ENCODE data around the gene SWAP70. TPM values are rescaled to one million over a fixed set of nuclear protein-coding genes. Genes with fewer than 3 reads are reported as not detected.

Gene SWAP70
- total and polyA plus RNA-seq, 10 of the 15 experiments (the other 5 are each of a cell fraction or from before 2014, with no cell fraction given), result 20.6 to 62.4 (median 41.7) TPM

GRCh38 chr11:9722893-9723292 is 59.0 kb downstream of the SWAP70 start:
- intact Hi-C loops (cut with micrococcal nuclease; ENCODE audit: unreplicated experiment) (no loop called here), in situ Hi-C loops (cut with MboI) (no loop called here)
- DNase-seq (ENCODE audit: low read depth, low spot score), result no peak
- ATAC-seq, result no peak
- peaks cover 38% of the 10 kb centered on the region for H3K4me1 ChIP-seq (ENCODE audit: control insufficient read depth, insufficient read depth, low read length)
- H3K36me3 ChIP-seq (ENCODE audit: control insufficient read depth in 2 of 2, insufficient read depth in 2 of 2, low read length in 1 of 2), result peaks cover 2 to 12% of the 10 kb centered on the region in 2 experiments; a peak in 3 of 4 replicates
- ChIA-PET CTCF (interaction anchor here (0.6 to 1.6 kb wide), 3 partner anchors 25 to 188 kb away, joined by 3 to 4 read pairs (median 3); no protein-coding TSS in a partner anchor), SMC1A (ENCODE audit: uncharacterized antibody, unreplicated experiment) (interaction anchor here (1.0 to 2.1 kb wide), 4 partner anchors 14 to 361 kb away, joined by 3 to 4 read pairs (median 4); no protein-coding TSS in a partner anchor), POLR2A (no interaction called here), RAD21 (ENCODE audit: unreplicated experiment) (no interaction called here)
- H3K9ac ChIP-seq (ENCODE audit: control insufficient read depth, insufficient read depth, low read length), result no peak overlapping the region
- TF ChIP-seq BHLHE40 (IDR thresholded peaks at IDR 0.05; ENCODE audit: borderline replicate concordance in 1 of 2, low read depth in 2 of 2, low read length in 1 of 2) (no peak), IKZF1 (conservative IDR thresholded peaks at IDR 0.05) (no peak), STAT1 (conservative IDR thresholded peaks at IDR 0.05) (no peak), NRF1 (conservative IDR thresholded peaks at IDR 0.05; ENCODE audit: low read depth, low read length) (no peak), NFIC (IDR thresholded peaks at IDR 0.05; ENCODE audit: low read depth, low read length) (no peak), USF1 (IDR thresholded peaks at IDR 0.05; ENCODE audit: borderline replicate concordance, extremely low read length, insufficient read depth, low read depth, low read length) (no peak), HCFC1 (IDR thresholded peaks at IDR 0.05; ENCODE audit: low read length) (no peak), CHD2 (IDR thresholded peaks at IDR 0.05; ENCODE audit: borderline replicate concordance, low read depth, low read length) (no peak), CHD1 (IDR thresholded peaks at IDR 0.05; ENCODE audit: low read depth, low read length) (no peak), CBX5 (IDR thresholded peaks at IDR 0.05; ENCODE audit: low read depth) (no peak), CBX3 (IDR thresholded peaks at IDR 0.05; ENCODE audit: borderline replicate concordance, low read depth) (no peak), ZNF217 (IDR thresholded peaks at IDR 0.05) (no peak), CREB1 (IDR thresholded peaks at IDR 0.05; ENCODE audit: low read depth) (no peak), GATAD2B (conservative IDR thresholded peaks at IDR 0.05; ENCODE audit: low read depth) (no peak)
- TF ChIP-seq, protein P1, sequence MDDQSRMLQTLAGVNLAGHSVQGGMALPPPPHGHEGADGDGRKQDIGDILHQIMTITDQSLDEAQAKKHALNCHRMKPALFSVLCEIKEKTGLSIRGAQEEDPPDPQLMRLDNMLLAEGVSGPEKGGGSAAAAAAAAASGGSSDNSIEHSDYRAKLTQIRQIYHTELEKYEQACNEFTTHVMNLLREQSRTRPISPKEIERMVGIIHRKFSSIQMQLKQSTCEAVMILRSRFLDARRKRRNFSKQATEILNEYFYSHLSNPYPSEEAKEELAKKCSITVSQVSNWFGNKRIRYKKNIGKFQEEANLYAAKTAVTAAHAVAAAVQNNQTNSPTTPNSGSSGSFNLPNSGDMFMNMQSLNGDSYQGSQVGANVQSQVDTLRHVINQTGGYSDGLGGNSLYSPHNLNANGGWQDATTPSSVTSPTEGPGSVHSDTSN (IDR thresholded peaks at IDR 0.05; ENCODE audit: insufficient replicate concordance, low read depth, low read length), result no peak
- TF ChIP-seq, protein P2, sequence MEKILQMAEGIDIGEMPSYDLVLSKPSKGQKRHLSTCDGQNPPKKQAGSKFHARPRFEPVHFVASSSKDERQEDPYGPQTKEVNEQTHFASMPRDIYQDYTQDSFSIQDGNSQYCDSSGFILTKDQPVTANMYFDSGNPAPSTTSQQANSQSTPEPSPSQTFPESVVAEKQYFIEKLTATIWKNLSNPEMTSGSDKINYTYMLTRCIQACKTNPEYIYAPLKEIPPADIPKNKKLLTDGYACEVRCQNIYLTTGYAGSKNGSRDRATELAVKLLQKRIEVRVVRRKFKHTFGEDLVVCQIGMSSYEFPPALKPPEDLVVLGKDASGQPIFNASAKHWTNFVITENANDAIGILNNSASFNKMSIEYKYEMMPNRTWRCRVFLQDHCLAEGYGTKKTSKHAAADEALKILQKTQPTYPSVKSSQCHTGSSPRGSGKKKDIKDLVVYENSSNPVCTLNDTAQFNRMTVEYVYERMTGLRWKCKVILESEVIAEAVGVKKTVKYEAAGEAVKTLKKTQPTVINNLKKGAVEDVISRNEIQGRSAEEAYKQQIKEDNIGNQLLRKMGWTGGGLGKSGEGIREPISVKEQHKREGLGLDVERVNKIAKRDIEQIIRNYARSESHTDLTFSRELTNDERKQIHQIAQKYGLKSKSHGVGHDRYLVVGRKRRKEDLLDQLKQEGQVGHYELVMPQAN (conservative IDR thresholded peaks at IDR 0.05), result no peak
- TF ChIP-seq, protein P3, sequence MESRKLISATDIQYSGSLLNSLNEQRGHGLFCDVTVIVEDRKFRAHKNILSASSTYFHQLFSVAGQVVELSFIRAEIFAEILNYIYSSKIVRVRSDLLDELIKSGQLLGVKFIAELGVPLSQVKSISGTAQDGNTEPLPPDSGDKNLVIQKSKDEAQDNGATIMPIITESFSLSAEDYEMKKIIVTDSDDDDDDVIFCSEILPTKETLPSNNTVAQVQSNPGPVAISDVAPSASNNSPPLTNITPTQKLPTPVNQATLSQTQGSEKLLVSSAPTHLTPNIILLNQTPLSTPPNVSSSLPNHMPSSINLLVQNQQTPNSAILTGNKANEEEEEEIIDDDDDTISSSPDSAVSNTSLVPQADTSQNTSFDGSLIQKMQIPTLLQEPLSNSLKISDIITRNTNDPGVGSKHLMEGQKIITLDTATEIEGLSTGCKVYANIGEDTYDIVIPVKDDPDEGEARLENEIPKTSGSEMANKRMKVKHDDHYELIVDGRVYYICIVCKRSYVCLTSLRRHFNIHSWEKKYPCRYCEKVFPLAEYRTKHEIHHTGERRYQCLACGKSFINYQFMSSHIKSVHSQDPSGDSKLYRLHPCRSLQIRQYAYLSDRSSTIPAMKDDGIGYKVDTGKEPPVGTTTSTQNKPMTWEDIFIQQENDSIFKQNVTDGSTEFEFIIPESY (IDR thresholded peaks at IDR 0.05), result no peak
- H3K79me2 ChIP-seq (ENCODE audit: control insufficient read depth, insufficient read depth, low read length), result peaks cover 23% of the 10 kb centered on the region
- no peaks in the 10 kb centered on the region for H4K20me1 ChIP-seq (ENCODE audit: control insufficient read depth, insufficient read depth)
- no peaks in the 10 kb centered on the region for H3K27me3 ChIP-seq (replicated peaks in 1 of 2; ENCODE audit: control insufficient read depth in 2 of 2, insufficient read depth in 2 of 2, low read length in 1 of 2)
- no peaks in the 10 kb centered on the region for H3K9me3 ChIP-seq (replicated peaks; ENCODE audit: control insufficient read depth, insufficient read depth, low read length)
- FAIRE-seq, result no peak
- H2AFZ ChIP-seq (ENCODE audit: control insufficient read depth, low read depth, low read length), result no peak overlapping the region
- no peak overlapping the region for H3K4me3 ChIP-seq
- H3K4me2 ChIP-seq (ENCODE audit: control insufficient read depth, insufficient read depth), result no peak overlapping the region
- no TSS peak for BruUV-seq (replicated peaks)
- WGBS (ENCODE audit: insufficient coverage, insufficient replicate concordance, low lambda C conversion rate, missing lambda C conversion rate), result 64% methylated on average over 2 of the region's 2 CpGs
- no peak overlapping the region for H3K27ac ChIP-seq (ENCODE audit: control insufficient read depth, insufficient read depth)

All from GM12878 (cell line).